Central memory CD4-positive, alpha-beta T cell (primary cell): ENCODE results near the gene FSIP1.

Source experiments
- DNase-seq: peaks from one replicate; pipeline ENCODE4 v3.0.0; 2022

Gene FSIP1

DNA sequence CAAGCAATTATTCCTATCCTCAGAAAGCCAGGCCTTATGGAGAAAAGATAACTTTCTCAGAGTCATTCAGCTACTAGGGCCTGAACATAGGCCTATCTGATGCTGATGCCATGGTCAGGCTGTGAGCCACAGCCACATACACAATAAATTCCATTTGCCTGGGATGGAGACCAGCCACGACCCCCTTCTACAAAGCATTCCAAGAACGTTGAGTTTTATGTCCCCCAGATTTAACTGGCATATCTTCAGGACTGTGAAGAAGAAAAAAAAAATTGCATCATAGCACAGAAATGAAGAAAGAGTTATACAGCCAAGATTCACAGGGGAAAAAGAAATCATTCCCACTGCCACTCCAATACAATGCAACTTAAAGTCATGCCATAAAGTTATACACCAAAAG lies 101.8 kb downstream of the FSIP1 start:
- DNase-seq, result no peak

- no peak for DNase-seq
These were observed 110.0 kb downstream of the FSIP1 start for GRCh38 chr15:39672666-39673065.

DNA sequence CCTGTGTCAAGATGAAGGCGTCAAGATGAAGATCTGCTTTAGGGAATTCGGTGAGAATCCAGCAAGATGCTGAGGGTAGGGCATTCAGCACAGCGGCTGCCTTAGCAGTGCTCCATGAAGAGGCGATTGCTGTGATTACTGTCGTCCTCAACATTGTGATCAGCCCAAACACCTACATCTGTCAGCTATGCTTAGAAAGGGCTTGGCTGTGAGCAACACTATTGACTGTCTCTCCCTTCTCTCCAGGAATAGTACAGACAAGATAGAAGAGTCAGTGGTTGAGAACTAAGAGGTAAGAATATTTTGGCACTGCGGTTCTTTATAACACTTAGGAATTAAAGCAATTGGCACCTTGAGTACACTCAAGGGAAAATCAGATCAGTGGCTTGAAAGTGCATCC lies 110.5 kb downstream of the FSIP1 start:
- DNase-seq, result no peak

DNA sequence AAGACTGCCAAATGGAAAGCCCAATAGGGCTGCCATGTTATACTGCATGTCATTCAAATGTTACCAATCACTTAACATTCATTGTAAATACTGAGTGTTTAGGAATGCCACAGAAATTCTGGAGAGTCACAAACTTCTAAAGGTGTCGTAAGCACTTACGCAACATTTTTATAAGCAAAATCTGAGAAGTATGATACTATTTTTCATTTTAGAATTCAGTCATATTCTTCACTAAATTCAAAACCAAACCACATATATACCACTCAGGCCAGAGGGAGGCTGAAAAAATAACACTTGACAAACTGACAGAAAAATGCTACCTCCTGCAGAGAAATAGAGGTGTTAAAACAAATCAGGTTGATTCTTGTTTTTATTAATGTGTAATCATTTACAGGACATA lies 112.0 kb downstream of the FSIP1 start:
- no peak for DNase-seq

- DNase-seq, result no peak
These were observed 113.0 kb downstream of the FSIP1 start for GRCh38 chr15:39669661-39670060.

- DNase-seq, result no peak
These were observed 113.4 kb downstream of the FSIP1 start for GRCh38 chr15:39669241-39669640.

DNA sequence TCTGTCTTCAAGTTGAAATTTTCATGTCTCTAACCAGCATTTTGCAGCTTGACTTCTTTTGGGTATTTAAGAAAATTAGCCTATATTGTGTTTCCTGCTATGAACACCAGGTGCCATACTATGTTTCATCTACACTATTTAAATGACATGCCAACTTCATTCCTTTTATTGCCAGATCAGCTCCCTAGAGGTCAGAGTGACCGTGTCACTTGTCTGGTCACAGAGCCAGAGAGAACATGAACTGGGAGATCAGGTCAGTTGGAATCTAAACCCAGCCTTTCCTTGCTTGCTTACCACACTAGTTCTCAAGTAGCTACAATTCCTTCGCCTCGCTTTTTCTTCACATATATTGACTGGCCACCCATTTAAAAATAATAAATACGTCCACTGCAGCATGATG lies 114.2 kb downstream of the FSIP1 start:
- no peak for DNase-seq

- DNase-seq, result no peak
These were observed 115.1 kb downstream of the FSIP1 start for GRCh38 chr15:39667382-39668127.

- no peak for DNase-seq
These were observed 116.0 kb downstream of the FSIP1 start for GRCh38 chr15:39666677-39667076.

DNA sequence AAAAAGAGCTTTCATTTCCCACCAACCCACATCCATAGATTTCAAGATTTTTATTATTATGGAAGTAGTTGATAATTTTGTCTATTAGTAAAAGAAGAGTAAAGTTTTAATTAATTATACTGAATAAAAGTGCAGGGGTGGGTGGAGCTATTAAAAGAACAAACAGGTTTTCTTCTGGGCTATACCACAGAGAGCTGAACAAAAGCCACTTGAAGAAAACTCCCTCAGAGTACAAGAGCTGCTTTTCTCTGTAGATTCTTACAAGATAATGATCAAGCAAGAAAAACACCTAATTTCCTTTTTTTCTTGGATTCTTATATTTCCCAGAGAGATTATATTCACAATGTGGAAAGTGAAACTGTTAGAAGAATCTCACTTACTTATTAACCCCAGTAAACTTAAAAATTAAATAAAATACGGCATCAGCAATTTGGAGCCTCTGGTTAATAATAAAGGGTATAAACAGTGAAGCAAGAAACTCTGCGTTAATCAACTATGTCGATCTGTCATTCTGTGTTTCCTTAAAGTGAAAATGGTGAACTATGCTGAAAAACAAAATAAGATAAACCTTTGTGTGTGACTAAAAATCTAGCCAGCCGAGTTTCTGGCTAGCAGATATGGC lies 116.9 kb downstream of the FSIP1 start:
- peak; percentile 19 for DNase-seq

DNA sequence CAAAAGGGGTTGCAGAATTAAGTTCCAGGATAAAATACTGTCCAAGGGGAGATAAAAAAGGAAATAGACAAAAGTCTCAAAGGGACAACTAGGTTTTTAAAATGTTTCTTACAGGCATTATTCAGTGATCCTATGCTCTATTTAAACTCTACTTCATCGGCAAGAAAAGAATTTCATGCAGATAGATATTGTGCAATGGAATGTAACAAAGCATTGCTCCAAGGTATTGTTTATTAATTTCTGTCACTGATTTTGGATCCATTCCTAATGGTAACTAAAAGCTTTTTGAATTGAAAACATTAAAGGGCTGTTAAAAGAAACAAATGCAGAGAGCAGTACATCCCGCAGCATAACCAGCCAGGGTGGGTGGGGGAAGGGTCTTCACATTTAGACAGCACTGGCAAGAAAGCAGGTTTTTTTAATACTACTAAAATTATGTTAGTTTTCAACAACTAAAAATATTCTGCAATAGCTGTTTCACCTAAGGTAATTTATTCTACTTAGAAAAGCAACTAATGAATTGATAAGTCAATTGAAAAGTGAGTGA lies 118.9 kb downstream of the FSIP1 start:
- no peak for DNase-seq

DNA sequence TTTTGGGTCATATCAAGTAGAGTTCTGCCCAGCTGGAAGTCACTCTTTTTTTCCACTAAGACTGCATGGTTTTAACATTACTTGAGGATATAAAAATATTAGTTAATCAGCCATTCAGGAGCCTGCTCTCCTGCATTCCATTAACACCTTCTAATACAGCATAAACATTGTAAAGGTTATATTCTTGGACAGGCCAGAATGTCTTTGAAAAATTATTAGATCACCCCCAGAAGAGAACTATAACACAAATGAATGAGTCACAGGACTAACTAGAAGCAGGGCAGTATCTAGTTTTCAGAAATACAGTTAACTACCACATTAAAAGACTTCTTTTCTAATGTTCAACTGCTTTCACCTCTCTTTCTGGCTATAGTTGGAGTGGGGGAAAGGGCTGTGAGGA lies 120.9 kb downstream of the FSIP1 start:
- DNase-seq, result no peak

GRCh38 chr15:39658740-39659139 lies 123.9 kb downstream of the FSIP1 start:
- DNase-seq, result no peak

DNA sequence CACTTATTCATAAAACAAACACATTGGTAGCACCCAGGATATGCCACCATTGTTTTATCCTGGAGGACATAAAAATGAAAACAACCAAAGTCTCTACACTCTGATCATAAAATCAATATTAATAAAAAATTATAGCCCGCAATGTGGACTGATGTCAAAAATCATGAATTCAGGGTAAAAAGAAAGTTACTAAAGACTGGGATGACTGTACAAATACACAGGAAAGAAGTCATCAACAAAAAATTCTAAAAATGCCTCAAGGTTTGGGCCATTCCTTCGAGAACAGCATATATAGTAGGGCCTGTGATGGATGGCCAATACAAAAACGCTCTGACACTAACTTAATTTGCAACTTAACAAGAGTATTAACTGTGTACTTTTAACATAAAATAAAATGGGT lies 125.0 kb downstream of the FSIP1 start:
- DNase-seq, result no peak

GRCh38 chr15:39657181-39657580 lies 125.5 kb downstream of the FSIP1 start:
- DNase-seq, result no peak

DNA sequence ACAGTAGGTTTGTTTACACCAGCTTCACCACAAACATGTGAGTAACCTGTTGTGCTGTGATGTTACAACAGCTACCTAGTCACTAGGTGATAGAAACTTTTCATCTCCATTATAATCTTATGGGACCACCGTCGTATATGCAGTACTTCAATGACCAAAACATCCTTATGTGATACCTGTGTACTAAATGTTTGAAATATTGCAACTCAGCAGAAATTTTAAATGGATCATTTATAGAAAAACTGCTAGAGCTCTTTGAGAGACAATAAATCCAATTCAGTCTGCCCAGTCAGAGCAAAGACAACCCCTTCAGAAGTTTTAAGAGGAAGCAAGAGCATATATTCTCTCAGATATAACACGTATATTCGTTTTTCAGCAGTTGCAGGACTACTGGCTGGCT lies 128.3 kb downstream of the FSIP1 start:
- no peak for DNase-seq

- DNase-seq, result no peak
These were observed 130.8 kb downstream of the FSIP1 start for GRCh38 chr15:39651881-39652280.

- DNase-seq, result no peak
These were observed 131.3 kb downstream of the FSIP1 start for GRCh38 chr15:39651295-39651694.

GRCh38 chr15:39649757-39650156 lies 132.9 kb downstream of the FSIP1 start:
- no peak for DNase-seq

GRCh38 chr15:39646425-39646824 lies 136.2 kb downstream of the FSIP1 start:
- DNase-seq, result no peak

DNA sequence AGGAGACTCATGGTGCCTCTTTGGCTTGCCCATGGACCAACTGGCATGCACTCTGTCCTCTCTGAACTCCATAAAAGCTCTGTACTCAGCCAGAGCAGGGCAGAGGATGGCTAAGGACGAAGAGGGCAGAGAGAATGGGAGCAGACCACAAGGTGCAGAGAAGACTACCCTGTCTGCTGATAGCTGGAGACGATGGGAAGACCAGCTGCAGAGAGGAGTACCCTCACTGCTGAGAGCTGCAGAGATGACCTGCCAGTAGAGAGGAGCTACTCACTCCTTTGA lies 136.7 kb downstream of the FSIP1 start:
- no peak for DNase-seq

GRCh38 chr15:39645138-39645975 lies 137.3 kb downstream of the FSIP1 start:
- DNase-seq, result no peak

DNA sequence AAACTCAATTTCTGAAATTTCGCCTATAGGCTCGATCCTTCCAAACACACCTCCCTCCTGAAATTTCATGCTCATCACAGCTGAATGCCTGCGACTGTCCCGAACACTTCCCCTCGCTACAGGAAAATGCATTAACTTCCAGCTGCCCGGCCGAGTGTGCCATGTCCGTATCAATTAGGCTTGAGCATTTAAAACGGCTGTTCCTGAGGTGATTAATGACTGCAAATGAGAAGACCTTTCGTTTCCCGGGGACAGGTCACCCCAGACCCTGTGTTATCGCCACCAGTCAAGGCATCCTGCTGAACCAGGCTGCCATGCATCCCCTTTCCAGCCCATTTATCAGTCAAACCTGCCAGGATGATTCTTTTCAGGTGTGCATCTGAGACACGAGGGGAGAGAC lies 138.5 kb downstream of the FSIP1 start:
- no peak for DNase-seq

- DNase-seq, result no peak
These were observed 138.9 kb downstream of the FSIP1 start for GRCh38 chr15:39643727-39644126.
